ENCODE results near the gene CCNB1.

CCNB1 gene

DNA sequence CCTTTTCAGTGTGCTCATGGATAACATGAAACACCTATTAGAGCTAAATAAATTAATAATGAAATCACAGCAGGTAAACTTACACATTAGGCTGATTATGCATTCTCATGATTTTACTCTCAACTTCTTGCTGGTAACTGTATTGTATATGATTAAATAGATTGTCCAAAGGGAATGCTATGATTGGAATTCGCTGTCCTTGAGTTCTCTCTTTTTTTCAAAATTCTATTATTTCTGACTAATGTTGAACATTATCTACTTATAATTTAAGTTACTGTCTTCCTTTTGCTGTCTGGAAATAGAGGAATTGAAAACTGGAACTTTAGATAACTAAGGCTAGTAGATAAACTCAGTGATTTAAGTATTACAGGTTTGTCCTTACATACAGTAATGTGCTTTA, 35.5 kb downstream of the CCNB1 start:
- Histone ChIP-seq H2AFZ (no peak overlapping the region), H3K79me2 (no peaks in the 10 kb centered on the region), H3K4me2 (ENCODE audit: low read length) (no peak overlapping the region), H3K9me3 (ENCODE audit: control insufficient read depth, low read length) (no peaks in the 10 kb centered on the region), H3K4me1 (no peaks in the 10 kb centered on the region), H3K4me3 (ENCODE audit: low read depth, low read length) (no peak overlapping the region), H3K27me3 (ENCODE audit: control insufficient read depth, insufficient read depth, low read length) (no peaks in the 10 kb centered on the region), H3K27ac (no peak overlapping the region), H3K9ac (no peak overlapping the region), H3K36me3 (ENCODE audit: control insufficient read depth, insufficient read depth, low read length) (no peaks in the 10 kb centered on the region)
- TF ChIP-seq, protein P1, sequence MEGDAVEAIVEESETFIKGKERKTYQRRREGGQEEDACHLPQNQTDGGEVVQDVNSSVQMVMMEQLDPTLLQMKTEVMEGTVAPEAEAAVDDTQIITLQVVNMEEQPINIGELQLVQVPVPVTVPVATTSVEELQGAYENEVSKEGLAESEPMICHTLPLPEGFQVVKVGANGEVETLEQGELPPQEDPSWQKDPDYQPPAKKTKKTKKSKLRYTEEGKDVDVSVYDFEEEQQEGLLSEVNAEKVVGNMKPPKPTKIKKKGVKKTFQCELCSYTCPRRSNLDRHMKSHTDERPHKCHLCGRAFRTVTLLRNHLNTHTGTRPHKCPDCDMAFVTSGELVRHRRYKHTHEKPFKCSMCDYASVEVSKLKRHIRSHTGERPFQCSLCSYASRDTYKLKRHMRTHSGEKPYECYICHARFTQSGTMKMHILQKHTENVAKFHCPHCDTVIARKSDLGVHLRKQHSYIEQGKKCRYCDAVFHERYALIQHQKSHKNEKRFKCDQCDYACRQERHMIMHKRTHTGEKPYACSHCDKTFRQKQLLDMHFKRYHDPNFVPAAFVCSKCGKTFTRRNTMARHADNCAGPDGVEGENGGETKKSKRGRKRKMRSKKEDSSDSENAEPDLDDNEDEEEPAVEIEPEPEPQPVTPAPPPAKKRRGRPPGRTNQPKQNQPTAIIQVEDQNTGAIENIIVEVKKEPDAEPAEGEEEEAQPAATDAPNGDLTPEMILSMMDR (IDR thresholded peaks at IDR 0.05), result no peak

DNA sequence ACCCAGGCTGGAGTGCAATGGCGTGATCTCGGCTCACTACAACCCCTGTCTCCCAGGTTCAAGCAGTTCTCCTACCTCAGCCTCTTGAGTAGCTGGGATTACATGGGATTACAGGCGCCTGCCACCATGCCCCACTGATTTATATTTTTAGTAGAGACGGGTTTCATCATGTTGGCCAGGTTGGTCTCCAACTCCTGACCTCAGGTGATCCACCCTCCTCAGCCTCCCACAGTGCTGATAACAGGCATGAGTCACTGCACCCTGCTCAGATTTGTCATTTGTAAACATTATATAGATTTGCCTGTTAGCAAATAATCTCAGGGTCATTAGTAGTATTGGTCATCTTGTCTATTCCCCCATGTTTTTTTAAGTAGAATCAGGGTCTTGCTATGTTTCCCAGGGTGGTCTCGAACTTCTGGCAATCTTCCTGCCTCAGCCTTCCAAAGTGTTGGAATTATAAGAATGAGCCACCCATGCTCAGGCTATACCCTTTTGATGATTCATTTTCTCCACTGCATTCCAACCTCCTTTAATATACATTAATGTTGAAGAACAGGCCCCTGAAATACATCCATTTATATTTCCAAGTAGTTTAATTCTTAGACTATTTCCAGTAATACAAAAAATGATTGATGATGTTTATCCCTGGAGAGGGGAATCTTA, 39.7 kb downstream of the CCNB1 start:
- no peaks in the 10 kb centered on the region for H3K9me3 ChIP-seq (ENCODE audit: control insufficient read depth, low read length)
- no peaks in the 10 kb centered on the region for H3K36me3 ChIP-seq (ENCODE audit: control insufficient read depth, insufficient read depth, low read length)
- H2AFZ ChIP-seq, result no peak overlapping the region
- no peak overlapping the region for H3K4me3 ChIP-seq (ENCODE audit: low read depth, low read length)
- H3K27me3 ChIP-seq (ENCODE audit: control insufficient read depth, insufficient read depth, low read length), result no peaks in the 10 kb centered on the region
- no peak overlapping the region for H3K9ac ChIP-seq
- TF ChIP-seq, protein P1 (IDR thresholded peaks at IDR 0.05), result no peak
- H3K27ac ChIP-seq, result no peak overlapping the region
- H3K4me1 ChIP-seq, result no peaks in the 10 kb centered on the region
- no peak overlapping the region for H3K4me2 ChIP-seq (ENCODE audit: low read length)
- no peaks in the 10 kb centered on the region for H3K79me2 ChIP-seq

DNA sequence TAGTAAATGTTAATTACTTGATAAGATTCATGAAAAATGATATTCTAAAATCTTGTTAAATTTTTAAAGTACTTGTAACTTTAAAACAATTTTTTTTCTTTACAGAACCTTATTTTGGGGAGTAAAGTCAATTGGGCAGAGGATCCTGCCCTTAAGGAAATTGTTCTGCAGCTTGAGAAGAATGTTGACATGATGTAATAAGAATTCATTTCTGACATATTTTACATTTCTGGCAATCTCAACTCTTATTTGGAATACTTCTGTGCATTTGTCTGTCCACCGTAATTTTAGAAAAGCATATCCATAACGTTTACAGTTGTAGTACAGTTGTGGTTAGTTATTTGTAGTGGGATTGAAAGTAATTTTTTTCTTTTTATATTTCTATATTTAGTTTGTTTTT, 42.7 kb downstream of the CCNB1 start:
- TF ChIP-seq, protein P1 (IDR thresholded peaks at IDR 0.05), result no peak
- Histone ChIP-seq H3K79me2 (no peaks in the 10 kb centered on the region), H3K4me2 (ENCODE audit: low read length) (no peak overlapping the region), H3K27ac (no peak overlapping the region), H3K27me3 (ENCODE audit: control insufficient read depth, insufficient read depth, low read length) (no peaks in the 10 kb centered on the region), H3K4me1 (no peaks in the 10 kb centered on the region), H2AFZ (no peak overlapping the region), H3K9me3 (ENCODE audit: control insufficient read depth, low read length) (no peaks in the 10 kb centered on the region), H3K4me3 (ENCODE audit: low read depth, low read length) (no peak overlapping the region), H3K9ac (no peak overlapping the region), H3K36me3 (ENCODE audit: control insufficient read depth, insufficient read depth, low read length) (no peaks in the 10 kb centered on the region)

DNA sequence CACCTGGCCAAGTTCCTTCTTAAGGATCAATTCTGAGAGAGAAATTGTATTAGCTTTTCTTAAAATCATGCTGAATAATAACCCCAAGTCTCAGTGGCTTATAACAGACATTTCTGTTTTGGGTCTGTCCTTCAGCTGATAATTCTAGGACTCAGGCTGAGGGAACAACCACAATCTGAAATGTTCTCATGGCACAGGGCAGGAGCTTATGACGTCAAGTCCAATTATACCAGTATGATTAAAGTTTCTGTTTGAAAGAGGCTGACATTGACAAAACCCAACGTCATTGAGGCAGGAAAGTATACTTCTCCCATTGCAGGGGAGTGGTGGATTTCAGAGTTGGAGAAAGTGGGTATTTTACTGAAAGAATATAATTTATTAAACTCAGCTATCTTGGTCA, 44.2 kb downstream of the CCNB1 start:
- H2AFZ ChIP-seq, result no peak overlapping the region
- H3K9me3 ChIP-seq (ENCODE audit: control insufficient read depth, low read length), result no peaks in the 10 kb centered on the region
- no peaks in the 10 kb centered on the region for H3K36me3 ChIP-seq (ENCODE audit: control insufficient read depth, insufficient read depth, low read length)
- H3K27ac ChIP-seq, result no peak overlapping the region
- no peaks in the 10 kb centered on the region for H3K27me3 ChIP-seq (ENCODE audit: control insufficient read depth, insufficient read depth, low read length)
- TF ChIP-seq, protein P1 (IDR thresholded peaks at IDR 0.05), result no peak
- H3K9ac ChIP-seq, result no peak overlapping the region
- H3K4me3 ChIP-seq (ENCODE audit: low read depth, low read length), result no peak overlapping the region
- H3K4me2 ChIP-seq (ENCODE audit: low read length), result no peak overlapping the region
- no peaks in the 10 kb centered on the region for H3K79me2 ChIP-seq
- H3K4me1 ChIP-seq, result no peaks in the 10 kb centered on the region

DNA sequence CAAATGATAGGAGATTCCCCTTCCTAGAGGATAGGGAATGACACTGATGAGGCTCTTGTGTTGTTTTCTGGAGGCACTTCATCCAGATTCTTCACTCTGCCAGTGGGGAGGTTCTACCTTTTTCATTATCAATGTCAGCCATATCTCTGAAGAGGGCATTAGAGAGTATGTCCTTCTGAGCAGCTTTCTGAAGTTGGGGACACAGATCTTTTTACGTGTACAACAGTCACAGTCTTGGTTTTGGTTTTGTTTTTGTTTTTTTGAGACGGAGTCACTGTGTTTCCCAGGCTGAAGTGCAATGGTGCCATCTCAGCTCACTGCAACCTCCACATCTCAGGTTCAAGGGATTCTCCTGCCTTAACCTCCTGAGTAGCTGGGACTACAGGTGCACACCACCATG, 45.1 kb downstream of the CCNB1 start:
- no peaks in the 10 kb centered on the region for H3K36me3 ChIP-seq (ENCODE audit: control insufficient read depth, insufficient read depth, low read length)
- no peaks in the 10 kb centered on the region for H3K4me1 ChIP-seq
- TF ChIP-seq, protein P1 (IDR thresholded peaks at IDR 0.05), result no peak
- H3K9ac ChIP-seq, result no peak overlapping the region
- no peaks in the 10 kb centered on the region for H3K27me3 ChIP-seq (ENCODE audit: control insufficient read depth, insufficient read depth, low read length)
- H3K27ac ChIP-seq, result no peak overlapping the region
- H3K79me2 ChIP-seq, result no peaks in the 10 kb centered on the region
- H3K9me3 ChIP-seq (ENCODE audit: control insufficient read depth, low read length), result no peaks in the 10 kb centered on the region
- H3K4me2 ChIP-seq (ENCODE audit: low read length), result no peak overlapping the region
- H2AFZ ChIP-seq, result no peak overlapping the region
- no peak overlapping the region for H3K4me3 ChIP-seq (ENCODE audit: low read depth, low read length)
